ENCODE measurements around the gene PMFBP1. TPM values are rescaled to one million over a fixed set of nuclear protein-coding genes. Genes with fewer than 3 reads are reported as not detected.

PMFBP1 gene
- total and polyA plus RNA-seq, 12 donors: 0.26 to 1.6 (median 0.45) TPM; not detected in 8

GRCh38 chr16:72219282-72219681 lies 47.3 kb upstream of the PMFBP1 start:
- no peak for ATAC-seq

GRCh38 chr16:72216767-72217166 lies 44.8 kb upstream of the PMFBP1 start:
- Histone ChIP-seq H3K4me3 (no peak overlapping the region), H3K27me3 (peaks cover 0 to 4% (median 0%) of the 10 kb centered on the region in 7 donors), H3K4me1 (no peaks in the 10 kb centered on the region), H3K9me3 (peaks cover 0 to 13% (median 0%) of the 10 kb centered on the region in 11 donors), H3K27ac (no peak overlapping the region), H3K36me3 (no peaks in the 10 kb centered on the region)
- no peak for TF ChIP-seq CTCF (IDR thresholded peaks at IDR 0.05)
- WGBS, 2 donors: 72 to 73% methylated on average over 6 of the region's 6 CpGs
- ATAC-seq (no peak), DNase-seq (no peak)
- intact Hi-C loops (cut with DNase I): no loop called here

More at GRCh38 chr16:72219282-72219681, 47.3 kb upstream of the PMFBP1 start:
- intact Hi-C loops (cut with DNase I): no loop called here
- no peak for DNase-seq
- 93 to 95% methylated on average over 8 of the region's 8 CpGs for WGBS, 2 donors
- Histone ChIP-seq H3K4me3 (no peak overlapping the region), H3K9me3 (peaks cover 0 to 13% (median 0%) of the 10 kb centered on the region in 11 donors), H3K4me1 (no peaks in the 10 kb centered on the region), H3K27ac (no peak overlapping the region), H3K36me3 (no peaks in the 10 kb centered on the region), H3K27me3 (peaks cover 0 to 4% (median 0%) of the 10 kb centered on the region in 7 donors)
- no peak for TF ChIP-seq CTCF (IDR thresholded peaks at IDR 0.05)

- H3K4me1 ChIP-seq: peaks cover 0 to 3% (median 0%) of the 10 kb centered on the region in 9 donors
- no peak for ATAC-seq
- intact Hi-C loops (cut with DNase I): no loop called here
- no peaks in the 10 kb centered on the region for H3K36me3 ChIP-seq
- peaks cover 0 to 13% (median 0%) of the 10 kb centered on the region in 11 donors for H3K9me3 ChIP-seq
- no peak overlapping the region for H3K27ac ChIP-seq
- H3K4me3 ChIP-seq: no peak overlapping the region
- TF ChIP-seq CTCF (IDR thresholded peaks at IDR 0.05): no peak
- H3K27me3 ChIP-seq: peaks cover 0 to 4% (median 0%) of the 10 kb centered on the region in 7 donors
- DNase-seq: no peak
Measured at GRCh38 chr16:72214821-72215220, 42.9 kb upstream of the PMFBP1 start.

GRCh38 chr16:72211110-72211509 lies 39.2 kb upstream of the PMFBP1 start:
- Histone ChIP-seq H3K27me3 (no peaks in the 10 kb centered on the region), H3K36me3 (no peaks in the 10 kb centered on the region), H3K4me3 (no peak overlapping the region), H3K9me3 (peaks cover 0 to 13% (median 0%) of the 10 kb centered on the region in 11 donors), H3K4me1 (peaks cover 0 to 3% (median 0%) of the 10 kb centered on the region in 9 donors), H3K27ac (no peak overlapping the region)
- TF ChIP-seq CTCF (IDR thresholded peaks at IDR 0.05): no peak
- no peak for ATAC-seq
- no peak for DNase-seq
- intact Hi-C loops (cut with DNase I): no loop called here

Data from heart right ventricle (tissue), 16 donors.